H9 (cell line): ENCODE measurements around the gene IL32. TPM values are rescaled to one million over a fixed set of nuclear protein-coding genes. Genes with fewer than 3 reads are reported as not detected.

Source experiments
- DNase-seq: peaks from one replicate; pipeline ENCODE4 v3.0.0-alpha.2; 2017
- H2AFZ ChIP-seq: one replicate; pipeline ENCODE4 v1.6.1; 2013; ENCODE audit warnings: mild to moderate bottlenecking, low read length, control low read depth, moderate library complexity
- H2AK5ac ChIP-seq: 2 replicates; pipeline ENCODE4 v1.6.1; 2013; ENCODE audit warnings: low read length, control low read depth, mixed read lengths; ENCODE audit not compliant: insufficient read length
- H2BK120ac ChIP-seq: one replicate; pipeline ENCODE4 v1.6.1; 2013; ENCODE audit warnings: low read depth, mild to moderate bottlenecking, low read length, control low read depth, inconsistent platforms; ENCODE audit not compliant: poor library complexity, severe bottlenecking
- H2BK12ac ChIP-seq: 2 replicates; pipeline ENCODE4 v1.6.1; 2013; ENCODE audit warnings: low read length, control low read depth, mixed read lengths, low read depth; ENCODE audit not compliant: insufficient read length
- H2BK15ac ChIP-seq: 2 replicates; pipeline ENCODE4 v1.6.1; 2013; ENCODE audit warnings: low read depth, low read length, control low read depth
- H2BK20ac ChIP-seq: one replicate; pipeline ENCODE4 v1.6.1; 2013; ENCODE audit warnings: low read depth, mild to moderate bottlenecking, low read length, control low read depth, inconsistent platforms; ENCODE audit not compliant: poor library complexity, severe bottlenecking
- H2BK5ac ChIP-seq: 2 replicates; pipeline ENCODE4 v1.6.1; 2013; ENCODE audit warnings: low read length, control low read depth, mixed read lengths; ENCODE audit not compliant: insufficient read length
- H3K14ac ChIP-seq: 2 replicates; pipeline ENCODE4 v1.6.1; 2013; ENCODE audit warnings: low read length, control low read depth; ENCODE audit not compliant: insufficient read depth
- H3K18ac ChIP-seq: 2 replicates; pipeline ENCODE4 v1.6.1; 2013; ENCODE audit warnings: low read depth, mild to moderate bottlenecking, mixed read lengths, low read length, control low read depth; ENCODE audit not compliant: insufficient read length
- H3K23ac ChIP-seq: 2 replicates; pipeline ENCODE4 v1.6.1; 2013; ENCODE audit warnings: low read length, control low read depth, mixed read lengths, low read depth; ENCODE audit not compliant: insufficient read length
- H3K23me2 ChIP-seq: 2 replicates; pipeline ENCODE4 v1.6.1; 2013; ENCODE audit warnings: low read depth, mild to moderate bottlenecking, mixed read lengths, low read length, control low read depth; ENCODE audit not compliant: insufficient read length, poor library complexity, severe bottlenecking
- H3K27ac ChIP-seq: 2 replicates; pipeline ENCODE4 v1.5.1; 2013; ENCODE audit warnings: low read length, control low read depth, mixed read lengths, low read depth; ENCODE audit not compliant: insufficient read length
- H3K27me3 ChIP-seq: 2 replicates; pipeline ENCODE4 v1.6.1; 2013; ENCODE audit warnings: low read length, control low read depth, inconsistent platforms; ENCODE audit not compliant: insufficient read depth
- H3K4ac ChIP-seq: 2 replicates; pipeline ENCODE4 v1.6.1; 2013; ENCODE audit warnings: low read depth, mild to moderate bottlenecking, control low read depth, inconsistent platforms, low read length, moderate library complexity
- H3K4me1 ChIP-seq: 2 replicates; pipeline ENCODE4 v1.6.1; 2013; ENCODE audit warnings: low read length, control low read depth, inconsistent platforms; ENCODE audit not compliant: insufficient read depth
- H3K4me2 ChIP-seq: 2 replicates; pipeline ENCODE4 v1.6.1; 2013; ENCODE audit warnings: low read length, control low read depth, mixed read lengths; ENCODE audit not compliant: insufficient read length, insufficient read depth
- H3K56ac ChIP-seq: 2 replicates; pipeline ENCODE4 v1.6.1; 2013; ENCODE audit warnings: low read depth, mild to moderate bottlenecking, mixed read lengths, low read length, control low read depth; ENCODE audit not compliant: insufficient read length
- H3K79me1 ChIP-seq: 2 replicates; pipeline ENCODE4 v1.6.1; 2013; ENCODE audit warnings: low read depth, mild to moderate bottlenecking, moderate library complexity, low read length, control low read depth, inconsistent platforms; ENCODE audit not compliant: insufficient read depth, poor library complexity, severe bottlenecking
- H3K79me2 ChIP-seq: 2 replicates; pipeline ENCODE4 v1.6.1; 2013; ENCODE audit warnings: low read length, control low read depth, inconsistent platforms; ENCODE audit not compliant: insufficient read depth
- H3K9ac ChIP-seq: 2 replicates; pipeline ENCODE4 v1.6.1; 2013; ENCODE audit warnings: low read length, control low read depth, mixed read lengths; ENCODE audit not compliant: insufficient read length; ENCODE audit errors: extremely low read depth
- H3K9me3 ChIP-seq: one replicate; pipeline ENCODE4 v1.6.1; 2013; ENCODE audit warnings: low read depth, low read length, inconsistent platforms; ENCODE audit not compliant: control insufficient read depth
- H3T11ph ChIP-seq: one replicate; pipeline ENCODE4 v1.6.1; 2013; ENCODE audit warnings: mild to moderate bottlenecking, low read length, control low read depth, inconsistent platforms
- H4K20me1 ChIP-seq: one replicate; pipeline ENCODE4 v1.6.1; 2013; ENCODE audit not compliant: control insufficient read depth, insufficient read length, insufficient read depth
- H4K5ac ChIP-seq: 2 replicates; pipeline ENCODE4 v1.6.1; 2013; ENCODE audit warnings: low read depth, mild to moderate bottlenecking, mixed read lengths, low read length, control low read depth; ENCODE audit not compliant: insufficient read length
- H4K8ac ChIP-seq: replicated peaks from 2 replicates; pipeline ENCODE4 v1.6.1; 2013; ENCODE audit warnings: low read length, control low read depth, mixed read lengths, low read depth; ENCODE audit not compliant: insufficient read length
- H4K91ac ChIP-seq: 2 replicates; pipeline ENCODE4 v1.6.1; 2013; ENCODE audit warnings: low read depth, mild to moderate bottlenecking, moderate library complexity, mixed read lengths, low read length, control low read depth; ENCODE audit not compliant: insufficient read length
- H3K27ac Mint-ChIP-seq, 3 experiments: 2 replicates in 2 of 3; 3 replicates in 1 of 3; pipeline ENCODE4 v1.8.0; 2020 to 2021; ENCODE audit warnings: mixed read lengths in 3 of 3, mild to moderate bottlenecking in 1 of 3, moderate library complexity in 1 of 3
- H3K27me3 Mint-ChIP-seq: 2 replicates; pipeline ENCODE4 v1.8.0; 2021; ENCODE audit warnings: low read depth, mild to moderate bottlenecking, moderate library complexity, mixed read lengths
- H3K36me3 Mint-ChIP-seq, 3 experiments: 2 replicates in 2 of 3; 3 replicates in 1 of 3; pipeline ENCODE4 v1.8.0; 2020 to 2021; ENCODE audit warnings: low read depth in 3 of 3, mixed read lengths in 3 of 3; ENCODE audit not compliant: insufficient read depth in 1 of 3
- H3K4me1 Mint-ChIP-seq, 2 experiments: 2 replicates each; pipeline ENCODE4 v1.8.0; 2020; ENCODE audit warnings: mixed read lengths in 2 of 2
- H3K4me3 Mint-ChIP-seq, 2 experiments: 2 replicates in 1 of 2; 3 replicates in 1 of 2; pipeline ENCODE4 v1.8.0; 2020 to 2021; ENCODE audit warnings: mild to moderate bottlenecking in 2 of 2, mixed read lengths in 2 of 2, moderate library complexity in 1 of 2
- H3K9me3 Mint-ChIP-seq, 2 experiments: 2 replicates in 1 of 2; 3 replicates in 1 of 2; pipeline ENCODE4 v1.8.0; 2020; ENCODE audit warnings: mild to moderate bottlenecking in 2 of 2, mixed read lengths in 2 of 2, moderate library complexity in 1 of 2
- WGBS: extraction: QIAGEN DNeasy Blood & Tissue Kit; methylation state at CpG from one replicate; pipeline ENCODE4 v1.1.7; 2013; ENCODE audit warnings: missing lambda C conversion rate, low lambda C conversion rate, mixed read lengths; ENCODE audit not compliant: insufficient read length; ENCODE audit errors: extremely low coverage; 5-methylcytosine and 5-hydroxymethylcytosine counted together
- total RNA-seq: library from RNA; stranded (reverse); gene quantifications from 2 replicates; pipeline ENCODE4 v1.2.1, GENCODE V29; 2021
- TF ChIP-seq, protein P1 (sequence below): fragments of 200-600 bp; sonication (generic); conservative IDR thresholded peaks from 3 replicates; pipeline ENCODE4 v1.8.0; 2021; ENCODE audit warnings: antibody characterized with exemption, mild to moderate bottlenecking

IL32 gene
- total RNA-seq, 1 experiment from 2014 or later, result 2.0 TPM

DNA sequence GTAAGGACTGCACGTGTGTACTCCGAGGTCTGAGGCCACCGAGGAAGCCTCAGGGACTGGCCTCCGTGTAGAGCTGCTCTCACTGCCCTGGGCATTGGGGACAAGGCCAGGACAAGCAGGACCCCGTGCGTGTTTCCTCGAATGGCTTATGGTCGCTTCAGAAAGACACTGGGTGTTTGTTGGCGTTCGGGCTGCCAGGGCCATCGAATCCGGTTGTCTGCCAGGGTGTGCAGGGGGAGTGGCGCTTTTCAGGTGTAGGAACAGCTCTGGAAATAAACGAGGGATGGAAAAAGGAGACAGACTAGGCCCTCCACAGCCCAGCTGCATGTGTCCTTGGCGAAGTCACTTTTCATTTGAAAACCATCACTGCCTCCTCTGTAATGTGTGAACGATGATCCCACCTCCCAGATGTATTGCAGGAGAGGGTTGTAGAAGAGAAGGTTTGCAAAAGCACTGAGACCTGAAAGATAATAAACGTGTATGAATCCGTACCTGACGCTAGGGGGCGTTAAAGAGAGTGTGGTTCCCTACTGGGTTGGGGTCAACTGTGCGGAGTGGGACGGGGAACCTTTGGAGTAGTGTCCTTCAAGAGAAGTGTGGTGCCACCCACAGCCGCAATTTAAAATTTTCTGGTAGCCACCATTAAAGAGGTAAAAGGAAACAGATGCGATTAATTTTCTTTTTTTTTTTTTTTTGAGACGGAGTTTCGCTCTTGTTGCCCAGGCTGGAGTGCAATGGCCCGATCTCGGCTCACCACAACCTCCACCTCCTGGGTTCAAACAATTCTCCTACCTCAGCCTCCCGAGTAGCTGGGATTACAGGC lies 35.8 kb downstream of the IL32 start:
- no peaks in the 10 kb centered on the region; the same call in 1 of the 2 replicates for H3K27me3 Mint-ChIP-seq
- H3K4me1 Mint-ChIP-seq, result peaks cover 51 to 52% of the 10 kb centered on the region in 2 experiments
- no peak overlapping the region for H3K9ac ChIP-seq
- H4K20me1 ChIP-seq, result no peaks in the 10 kb centered on the region
- no peak overlapping the region for H2BK120ac ChIP-seq
- H3K4me1 ChIP-seq, result peaks cover 8% of the 10 kb centered on the region
- no peak overlapping the region for H2BK5ac ChIP-seq
- peaks cover 12% of the 10 kb centered on the region; the same call in 1 of the 2 replicates for H3K79me2 ChIP-seq
- no peak overlapping the region for H3K14ac ChIP-seq
- H3K27me3 ChIP-seq, result no peaks in the 10 kb centered on the region
- H2AK5ac ChIP-seq, result no peak overlapping the region
- H2BK15ac ChIP-seq, result no peak overlapping the region
- no peak overlapping the region for H3K18ac ChIP-seq
- H4K91ac ChIP-seq, result no peak overlapping the region
- no peak overlapping the region for H3K23ac ChIP-seq
- no peak overlapping the region for H2BK12ac ChIP-seq
- no peaks in the 10 kb centered on the region; a peak in 1 of 5 replicates for H3K9me3 Mint-ChIP-seq
- peak overlapping the region; percentile 83 to 94 (median 91) for H3K27ac Mint-ChIP-seq
- peaks cover 8 to 24% (median 16%) of the 10 kb centered on the region in 3 experiments; a peak in 6 of 7 replicates for H3K36me3 Mint-ChIP-seq
- H4K5ac ChIP-seq, result no peak overlapping the region
- H3K27ac ChIP-seq, result peak overlapping the region; percentile 15
- DNase-seq, result peak; percentile 74
- H2BK20ac ChIP-seq, result no peak overlapping the region
- no peak overlapping the region for H3K56ac ChIP-seq
- peak overlapping the region; percentile 12 for H3K4me2 ChIP-seq
- peak overlapping the region; percentile 46 to 63 for H3K4me3 Mint-ChIP-seq
- no peak overlapping the region for H3T11ph ChIP-seq
- WGBS, result no CpG with 5 or more reads among the region's 29 CpGs
- no peak overlapping the region for H2AFZ ChIP-seq
- H3K9me3 ChIP-seq, result no peaks in the 10 kb centered on the region
- no peak overlapping the region for H4K8ac ChIP-seq
- no peaks in the 10 kb centered on the region for H3K79me1 ChIP-seq
- no peak overlapping the region for H3K4ac ChIP-seq
- TF ChIP-seq, protein P1, sequence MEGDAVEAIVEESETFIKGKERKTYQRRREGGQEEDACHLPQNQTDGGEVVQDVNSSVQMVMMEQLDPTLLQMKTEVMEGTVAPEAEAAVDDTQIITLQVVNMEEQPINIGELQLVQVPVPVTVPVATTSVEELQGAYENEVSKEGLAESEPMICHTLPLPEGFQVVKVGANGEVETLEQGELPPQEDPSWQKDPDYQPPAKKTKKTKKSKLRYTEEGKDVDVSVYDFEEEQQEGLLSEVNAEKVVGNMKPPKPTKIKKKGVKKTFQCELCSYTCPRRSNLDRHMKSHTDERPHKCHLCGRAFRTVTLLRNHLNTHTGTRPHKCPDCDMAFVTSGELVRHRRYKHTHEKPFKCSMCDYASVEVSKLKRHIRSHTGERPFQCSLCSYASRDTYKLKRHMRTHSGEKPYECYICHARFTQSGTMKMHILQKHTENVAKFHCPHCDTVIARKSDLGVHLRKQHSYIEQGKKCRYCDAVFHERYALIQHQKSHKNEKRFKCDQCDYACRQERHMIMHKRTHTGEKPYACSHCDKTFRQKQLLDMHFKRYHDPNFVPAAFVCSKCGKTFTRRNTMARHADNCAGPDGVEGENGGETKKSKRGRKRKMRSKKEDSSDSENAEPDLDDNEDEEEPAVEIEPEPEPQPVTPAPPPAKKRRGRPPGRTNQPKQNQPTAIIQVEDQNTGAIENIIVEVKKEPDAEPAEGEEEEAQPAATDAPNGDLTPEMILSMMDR, result peak; percentile 83
- peaks cover 29% of the 10 kb centered on the region for H3K23me2 ChIP-seq
